Naive B cell (primary cell): Measurements from ENCODE around the gene IBA57. TPM values are rescaled to one million over a fixed set of nuclear protein-coding genes. Genes with fewer than 3 reads are reported as not detected.

Experiments used
- ATAC-seq, 2 donors: fragments of 150-1000 bp; cut with Tn5 transposase; 2 replicates each; pipeline ENCODE4 v1.10.0; 2021; ENCODE audit warnings: low read depth in 2 of 2, mild to moderate bottlenecking in 2 of 2, moderate library complexity in 2 of 2
- DNase-seq: peaks from one replicate; pipeline ENCODE4 v3.0.0; 2022
- H3K27ac Mint-ChIP-seq, 6 donors: one replicate each; pipeline ENCODE4 v1.8.0; 2020 to 2022; ENCODE audit warnings: mild to moderate bottlenecking in 6 of 6, mixed read lengths in 6 of 6, moderate library complexity in 5 of 6, inconsistent platforms in 2 of 6
- H3K27me3 Mint-ChIP-seq, 3 donors: one replicate each; pipeline ENCODE4 v1.8.0; 2021 to 2022; ENCODE audit warnings: mixed read lengths in 3 of 3, mild to moderate bottlenecking in 1 of 3
- H3K36me3 Mint-ChIP-seq, 2 donors: one replicate each; pipeline ENCODE4 v1.8.0; 2020 to 2022; ENCODE audit warnings: mixed read lengths in 2 of 2, inconsistent platforms in 1 of 2, mild to moderate bottlenecking in 1 of 2
- H3K4me1 Mint-ChIP-seq, 3 donors: one replicate each; pipeline ENCODE4 v1.8.0; 2020 to 2022; ENCODE audit warnings: mixed read lengths in 3 of 3, inconsistent platforms in 1 of 3, mild to moderate bottlenecking in 1 of 3, moderate library complexity in 1 of 3
- H3K4me3 Mint-ChIP-seq, 8 donors: one replicate each; pipeline ENCODE4 v1.8.0; 2020 to 2022; ENCODE audit warnings: mild to moderate bottlenecking in 8 of 8, mixed read lengths in 8 of 8, moderate library complexity in 8 of 8, inconsistent platforms in 2 of 8
- H3K9me3 Mint-ChIP-seq, 7 donors: one replicate each; pipeline ENCODE4 v1.8.0; 2020 to 2022; ENCODE audit warnings: mixed read lengths in 7 of 7, mild to moderate bottlenecking in 5 of 7, inconsistent platforms in 2 of 7, moderate library complexity in 1 of 7
- polyA plus RNA-seq, 6 donors: library from polyadenylated mRNA; unstranded; fragments of 300-500 nt; fragmentation: Illumina TruSeq; gene quantifications; one replicate each; pipeline ENCODE4 v1.2.3, GENCODE V29; 2021; ENCODE audit warnings: low read depth in 6 of 6

The IBA57 gene
- polyA plus RNA-seq, 6 donors from 2014 or later = 2.0 to 11.7 (median 3.1) TPM

DNA sequence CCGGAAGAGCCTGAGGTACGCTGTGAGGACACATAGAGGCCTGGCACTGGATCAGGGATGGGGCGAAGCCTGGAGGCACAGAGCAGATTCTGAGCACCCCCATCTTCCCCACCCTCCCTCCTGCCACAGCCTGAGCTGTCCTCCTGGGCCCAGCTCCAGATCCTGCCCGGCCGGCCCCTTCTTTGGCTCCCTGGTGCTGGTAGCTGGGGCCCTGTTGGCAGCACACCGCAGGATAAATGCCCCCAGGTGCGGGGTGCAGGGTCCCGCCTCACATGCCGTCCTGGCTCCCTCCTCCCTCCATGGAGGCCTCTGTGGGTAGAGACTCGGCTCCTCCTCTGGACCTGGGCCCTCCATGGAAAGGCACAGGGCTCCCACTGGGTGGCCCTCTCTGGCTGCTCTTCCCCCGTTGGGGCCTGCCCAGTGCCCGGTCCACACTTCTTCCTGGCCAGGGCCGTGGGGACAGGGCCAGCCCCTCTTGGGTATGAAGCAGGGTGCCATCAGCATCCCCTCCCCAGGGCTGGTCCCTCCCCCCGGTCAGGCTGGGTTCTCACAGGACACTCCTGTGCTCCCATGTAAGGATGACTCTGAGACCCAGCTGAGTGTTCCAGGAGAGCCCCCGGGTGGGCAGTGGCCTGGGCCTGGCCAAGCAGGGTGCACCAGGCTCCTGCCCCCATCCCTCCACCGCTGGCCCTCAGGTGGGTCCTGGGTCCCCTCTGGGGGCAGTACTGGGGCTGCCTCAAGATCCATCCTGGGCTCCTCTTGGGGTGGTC, 41.2 kb downstream of the IBA57 start:
- DNase-seq (no peak), ATAC-seq (no peak)
- peaks cover 4 to 8% (median 7%) of the 10 kb centered on the region in 3 donors for H3K27me3 Mint-ChIP-seq
- H3K9me3 Mint-ChIP-seq = peaks cover 0 to under 1% (median 0%) of the 10 kb centered on the region in 7 donors
- peak overlapping the region in 2 of 6 donors; percentile 63 to 78 for H3K27ac Mint-ChIP-seq
- H3K4me1 Mint-ChIP-seq = peaks cover 0 to 6% (median 3%) of the 10 kb centered on the region in 3 donors
- H3K36me3 Mint-ChIP-seq = no peaks in the 10 kb centered on the region
- H3K4me3 Mint-ChIP-seq = no peak overlapping the region

DNA sequence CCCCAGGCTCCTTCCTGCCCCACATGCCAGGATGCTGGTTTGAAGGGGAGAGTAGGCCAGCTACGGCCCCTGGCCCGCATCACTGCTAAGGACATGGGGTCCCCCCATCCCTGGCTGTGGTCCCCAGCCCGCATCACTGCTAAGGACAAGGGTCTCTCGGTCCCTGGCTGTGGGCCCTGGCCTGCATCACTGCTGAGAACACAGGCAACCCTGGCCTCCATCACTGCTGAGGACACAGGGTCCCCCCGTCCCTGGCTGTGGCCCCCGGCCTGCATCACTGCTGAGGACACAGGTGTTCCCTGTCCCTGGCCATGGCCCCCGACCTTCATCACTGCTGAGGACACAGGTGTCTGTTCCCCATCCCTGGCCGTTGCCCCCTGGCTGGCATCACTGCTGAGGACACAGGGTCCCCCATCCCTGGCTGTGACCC, 41.8 kb downstream of the IBA57 start:
- DNase-seq (no peak), ATAC-seq (no peak)
- Mint-ChIP-seq H3K4me3 (no peak overlapping the region), H3K27me3 (peaks cover 4 to 8% (median 7%) of the 10 kb centered on the region in 3 donors), H3K27ac (peak overlapping the region in 1 of 6 donors; percentile 78), H3K36me3 (no peaks in the 10 kb centered on the region), H3K4me1 (peaks cover 0 to 6% (median 3%) of the 10 kb centered on the region in 3 donors), H3K9me3 (no peaks in the 10 kb centered on the region)

DNA sequence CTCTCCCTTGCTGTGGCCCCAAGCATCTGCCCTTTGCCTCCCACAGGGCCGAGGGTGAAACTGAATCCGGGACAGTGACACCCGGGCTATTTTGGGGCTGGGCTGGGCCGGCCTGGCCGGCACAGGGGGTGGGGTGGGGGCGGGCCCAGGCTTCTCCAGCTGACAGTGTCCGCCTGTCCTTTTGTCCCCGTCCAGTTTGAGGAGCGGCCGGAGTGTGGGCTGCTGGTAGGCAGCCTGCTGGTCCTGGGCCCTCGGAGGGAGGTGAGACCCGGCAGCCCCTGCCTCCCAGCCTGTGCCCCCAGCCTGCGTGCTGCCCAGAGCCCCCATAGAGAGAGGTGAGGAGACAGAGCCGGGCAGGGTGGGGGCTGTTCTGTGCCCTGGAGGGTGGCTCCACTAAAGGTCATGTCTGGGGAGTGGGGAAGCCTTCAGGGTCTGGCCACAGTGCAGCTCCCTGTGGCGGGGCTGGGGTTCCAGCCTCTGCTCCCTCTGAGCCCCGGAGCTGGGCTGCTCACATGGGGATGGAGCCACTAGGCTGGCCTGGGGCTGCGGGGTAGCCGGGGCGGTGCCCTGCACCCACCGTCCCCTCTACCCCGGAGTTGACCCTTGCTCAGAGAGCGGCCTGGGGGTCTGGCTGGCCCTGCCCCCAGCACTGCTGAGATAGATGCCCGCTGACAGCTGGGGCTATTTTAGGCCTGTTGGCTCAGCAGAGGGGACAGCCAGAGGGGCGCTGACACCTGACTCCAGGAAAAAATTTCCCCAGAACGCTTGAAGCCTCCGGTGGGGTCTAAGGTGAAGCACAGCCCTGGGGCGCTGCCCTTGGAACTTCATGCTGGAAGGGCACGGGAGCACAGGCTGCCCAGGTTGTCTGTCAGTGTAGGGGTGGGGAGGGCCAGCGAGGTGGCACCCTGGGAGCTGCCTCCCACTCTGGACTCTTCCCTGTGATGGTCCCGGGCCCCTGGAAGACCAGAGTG, 42.5 kb downstream of the IBA57 start, which contains the start of gene OBSCN:
Gene OBSCN, plus strand, starts transcription at position 194 of the 971 bp plus-strand sequence. CDS start 3,740 bp downstream, outside the sequence.
- ATAC-seq (no peak), DNase-seq (no peak)
- no peak within 1 kb of the TSS for H3K4me3 Mint-ChIP-seq
- peaks cover 4 to 8% (median 7%) of the 10 kb centered on the region in 3 donors for H3K27me3 Mint-ChIP-seq
- H3K9me3 Mint-ChIP-seq = no peaks in the 10 kb centered on the region
- no peaks in the 10 kb centered on the region for H3K36me3 Mint-ChIP-seq
- peaks cover 0 to 6% (median 6%) of the 10 kb centered on the region in 3 donors for H3K4me1 Mint-ChIP-seq
- H3K27ac Mint-ChIP-seq = peak within 1 kb of the TSS in 1 of 6 donors; percentile 78

DNA sequence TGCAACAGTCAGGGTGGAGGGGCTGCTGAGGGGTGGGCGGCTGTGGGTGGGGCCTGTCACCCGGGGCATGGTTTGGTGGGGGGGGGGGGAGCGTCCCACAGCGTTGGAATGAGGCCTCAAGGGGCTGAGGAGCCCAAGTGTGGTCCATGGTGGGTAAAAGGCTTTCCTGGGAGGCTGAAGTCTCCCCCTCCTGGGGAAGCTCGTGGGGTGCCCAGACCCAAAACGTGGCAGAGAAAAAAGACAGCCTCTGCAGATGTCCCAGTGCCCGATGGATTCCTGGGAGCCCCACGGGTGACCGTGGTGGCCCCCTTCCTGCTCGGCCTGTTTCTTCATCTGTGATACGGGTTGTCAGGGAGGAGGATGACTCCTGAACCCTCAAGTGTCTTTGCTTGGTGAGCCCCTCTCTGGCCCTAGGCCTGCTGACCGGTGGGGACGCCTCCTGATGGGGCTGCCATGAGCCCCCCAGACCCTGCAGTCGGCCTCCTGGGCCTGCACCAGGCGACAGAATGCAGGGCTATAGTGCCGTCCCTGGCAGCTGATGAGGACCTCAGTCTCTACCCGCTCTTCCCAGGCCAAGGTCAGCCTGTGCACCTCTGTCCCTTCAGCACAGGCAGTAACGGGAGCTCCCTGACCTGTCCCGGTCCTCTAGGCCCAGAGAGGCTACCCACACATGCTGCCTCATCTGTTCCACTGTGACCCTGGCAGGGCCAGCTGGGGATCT, 43.4 kb downstream of the IBA57 start:
- no peaks in the 10 kb centered on the region for H3K36me3 Mint-ChIP-seq
- peak overlapping the region in 1 of 6 donors; percentile 7 for H3K27ac Mint-ChIP-seq
- no peak for DNase-seq
- H3K4me3 Mint-ChIP-seq = no peak overlapping the region
- no peaks in the 10 kb centered on the region for H3K9me3 Mint-ChIP-seq
- H3K27me3 Mint-ChIP-seq = peaks cover 4 to 8% (median 7%) of the 10 kb centered on the region in 3 donors
- peaks cover 4 to 10% (median 10%) of the 10 kb centered on the region in 3 donors for H3K4me1 Mint-ChIP-seq
- ATAC-seq = no peak

DNA sequence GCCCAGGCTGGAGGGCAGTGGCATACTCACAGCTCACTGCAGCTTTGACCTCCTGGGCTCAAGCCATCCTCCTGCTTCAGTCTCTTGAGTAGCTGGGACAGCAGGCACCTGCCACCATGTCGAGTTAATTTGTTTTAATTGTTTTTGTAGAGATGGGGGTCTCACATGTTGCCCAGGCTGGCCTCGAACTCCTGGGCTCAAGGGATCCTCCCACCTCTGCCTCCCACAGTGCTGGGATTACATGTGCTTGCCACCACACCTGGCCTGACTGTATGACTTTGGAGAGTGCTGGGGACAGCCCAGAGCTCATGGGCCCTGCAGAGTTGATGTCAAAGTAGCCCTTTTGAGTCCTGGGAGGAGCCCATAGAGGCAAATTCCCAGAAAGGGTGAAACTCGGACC, 44.1 kb downstream of the IBA57 start:
- H3K27ac Mint-ChIP-seq = no peak overlapping the region
- peaks cover 6 to 10% (median 10%) of the 10 kb centered on the region in 3 donors for H3K4me1 Mint-ChIP-seq
- ATAC-seq (no peak), DNase-seq (no peak)
- H3K27me3 Mint-ChIP-seq = peaks cover 4 to 8% (median 7%) of the 10 kb centered on the region in 3 donors
- peak overlapping the region in 1 of 8 donors; percentile 9 for H3K4me3 Mint-ChIP-seq
- no peaks in the 10 kb centered on the region for H3K9me3 Mint-ChIP-seq
- H3K36me3 Mint-ChIP-seq = no peaks in the 10 kb centered on the region

DNA sequence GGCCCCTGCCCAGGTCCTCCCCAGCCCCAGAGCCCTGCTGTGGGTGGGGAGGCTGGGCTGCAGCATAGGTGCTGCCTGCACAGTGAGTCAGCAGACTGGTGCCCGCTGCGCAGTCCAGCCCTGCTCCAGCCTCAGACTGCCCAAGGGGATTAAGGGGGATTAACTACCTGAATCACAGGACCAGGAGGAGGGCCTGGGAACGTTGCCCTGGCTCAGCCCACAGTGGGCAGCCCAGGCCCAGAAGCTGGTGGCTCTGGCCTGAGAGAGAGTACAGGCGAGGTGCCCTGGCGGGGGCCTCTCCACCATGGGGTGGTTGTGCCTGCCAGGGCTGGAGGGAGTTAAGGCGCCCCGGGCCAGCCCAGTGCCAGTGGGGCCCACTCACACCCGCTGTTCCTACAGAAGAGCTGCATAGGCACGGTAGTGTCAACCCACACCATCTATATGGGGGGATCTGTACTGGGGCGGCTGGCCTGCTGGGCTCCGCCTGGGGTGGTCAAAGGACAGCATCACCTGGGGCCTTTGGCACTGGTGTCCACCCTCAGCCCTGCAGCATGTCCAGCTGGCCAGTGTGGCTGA, 44.6 kb downstream of the IBA57 start:
- no peak for DNase-seq
- Mint-ChIP-seq H3K27ac (no peak overlapping the region), H3K27me3 (peaks cover 0 to 8% (median 7%) of the 10 kb centered on the region in 3 donors), H3K4me3 (no peak overlapping the region), H3K9me3 (no peaks in the 10 kb centered on the region), H3K4me1 (peaks cover 6 to 10% (median 10%) of the 10 kb centered on the region in 3 donors), H3K36me3 (no peaks in the 10 kb centered on the region)
- no peak for ATAC-seq

DNA sequence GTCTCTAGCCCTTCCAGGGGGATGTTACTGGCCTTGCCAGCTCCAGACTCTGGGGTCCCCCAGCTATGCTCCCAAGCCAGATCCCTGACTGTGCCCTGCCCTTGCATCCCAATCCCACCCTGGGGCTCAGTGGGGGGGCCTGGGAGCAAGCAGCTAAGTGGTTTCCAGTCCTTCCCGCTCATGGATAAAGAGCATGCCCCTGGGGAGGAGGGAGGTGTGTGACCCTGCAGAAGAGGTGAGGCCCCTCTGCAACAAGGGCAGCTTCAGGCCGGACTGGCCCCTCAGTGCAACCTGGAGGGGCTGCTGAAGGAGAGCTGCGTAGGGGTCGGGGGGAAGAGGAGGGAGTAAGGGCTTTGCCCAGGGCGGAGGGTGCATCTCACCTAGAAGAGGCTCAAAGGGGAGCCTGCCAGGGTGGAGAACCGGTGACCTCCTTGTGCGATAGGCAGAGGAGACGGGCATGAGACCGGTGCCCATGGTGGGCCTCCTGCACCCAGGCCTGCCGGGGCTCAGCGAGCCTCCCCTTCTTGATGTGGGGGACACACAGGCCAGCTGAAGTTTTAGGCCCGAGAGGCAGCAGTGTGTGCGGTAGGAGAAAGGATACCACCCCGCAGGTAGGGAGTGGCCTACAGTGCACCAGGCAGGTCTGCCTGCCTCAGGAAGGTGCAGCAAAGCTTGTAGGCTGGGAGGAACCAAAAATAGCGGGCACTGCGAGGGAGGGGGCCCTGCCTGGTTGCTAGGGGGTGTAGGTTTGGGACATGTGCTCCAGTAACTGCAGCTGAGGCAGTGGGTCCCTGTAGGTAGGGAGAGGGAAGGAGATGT, 45.3 kb downstream of the IBA57 start:
- Mint-ChIP-seq H3K27me3 (peaks cover 0 to 7% (median 7%) of the 10 kb centered on the region in 3 donors), H3K9me3 (no peaks in the 10 kb centered on the region), H3K4me3 (peak overlapping the region in 7 of 8 donors; percentile 44 to 78 (median 63)), H3K36me3 (no peaks in the 10 kb centered on the region), H3K27ac (peak overlapping the region in 1 of 6 donors; percentile 78), H3K4me1 (peaks cover 6 to 10% (median 10%) of the 10 kb centered on the region in 3 donors)
- no peak for DNase-seq
- ATAC-seq = no peak

DNA sequence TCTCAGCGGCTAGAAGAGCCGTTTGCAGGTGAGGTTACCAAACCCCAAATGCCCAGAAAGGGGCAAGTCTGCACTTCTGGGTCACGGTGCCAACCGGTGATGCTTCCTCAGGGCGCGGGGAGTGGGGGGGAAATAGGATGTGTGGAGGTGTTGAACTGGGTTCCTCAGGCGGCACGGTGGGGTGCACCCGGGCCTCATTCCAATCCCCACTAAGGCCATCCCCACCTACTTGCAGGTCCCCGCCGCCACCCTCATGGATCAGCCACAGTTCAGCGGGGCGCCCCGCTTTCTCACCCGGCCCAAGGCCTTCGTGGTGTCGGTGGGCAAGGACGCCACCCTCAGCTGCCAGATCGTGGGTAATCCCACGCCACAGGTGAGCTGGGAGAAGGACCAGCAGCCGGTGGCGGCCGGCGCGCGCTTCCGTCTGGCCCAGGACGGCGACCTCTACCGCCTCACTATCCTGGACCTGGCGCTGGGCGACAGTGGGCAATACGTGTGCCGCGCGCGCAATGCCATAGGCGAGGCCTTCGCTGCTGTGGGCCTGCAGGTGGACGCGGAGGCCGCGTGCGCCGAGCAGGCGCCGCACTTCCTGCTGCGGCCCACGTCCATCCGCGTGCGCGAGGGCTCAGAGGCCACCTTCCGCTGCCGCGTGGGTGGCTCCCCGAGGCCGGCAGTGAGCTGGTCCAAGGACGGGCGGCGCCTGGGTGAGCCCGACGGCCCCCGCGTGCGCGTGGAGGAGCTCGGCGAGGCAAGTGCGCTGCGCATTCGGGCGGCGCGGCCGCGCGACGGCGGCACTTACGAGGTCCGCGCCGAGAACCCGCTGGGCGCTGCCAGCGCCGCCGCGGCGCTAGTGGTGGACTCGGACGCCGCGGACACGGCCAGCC, 46.2 kb downstream of the IBA57 start:
- Mint-ChIP-seq H3K4me3 (peak overlapping the region in 6 of 8 donors; percentile 44 to 76 (median 63)), H3K9me3 (no peaks in the 10 kb centered on the region), H3K27ac (peak overlapping the region in 1 of 6 donors; percentile 33), H3K27me3 (peaks cover 0 to 7% (median 0%) of the 10 kb centered on the region in 3 donors), H3K4me1 (peaks cover 6 to 12% (median 7%) of the 10 kb centered on the region in 3 donors), H3K36me3 (no peaks in the 10 kb centered on the region)
- DNase-seq (no peak), ATAC-seq (no peak)

DNA sequence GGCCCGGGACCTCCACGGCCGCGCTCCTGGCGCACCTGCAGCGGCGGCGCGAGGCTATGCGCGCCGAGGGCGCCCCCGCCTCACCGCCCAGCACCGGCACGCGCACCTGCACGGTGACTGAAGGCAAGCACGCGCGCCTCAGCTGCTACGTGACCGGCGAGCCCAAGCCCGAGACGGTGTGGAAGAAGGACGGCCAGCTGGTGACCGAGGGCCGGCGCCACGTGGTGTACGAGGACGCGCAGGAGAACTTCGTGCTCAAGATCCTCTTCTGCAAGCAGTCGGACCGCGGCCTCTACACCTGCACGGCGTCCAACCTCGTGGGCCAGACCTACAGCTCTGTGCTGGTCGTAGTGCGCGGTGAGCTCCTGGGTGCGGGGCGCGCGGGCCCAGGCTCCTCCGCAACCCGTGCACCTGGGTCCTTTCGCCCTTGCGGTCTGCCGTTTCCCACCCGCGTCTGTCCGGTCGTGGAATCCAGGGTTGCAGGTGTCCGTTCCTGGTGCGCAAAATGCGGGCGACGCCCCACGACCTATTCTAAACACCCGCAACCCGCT, 46.9 kb downstream of the IBA57 start:
- Mint-ChIP-seq H3K27ac (peak overlapping the region in 1 of 6 donors; percentile 75), H3K27me3 (peaks cover 0 to 1% (median 0%) of the 10 kb centered on the region in 3 donors), H3K9me3 (no peaks in the 10 kb centered on the region), H3K36me3 (no peaks in the 10 kb centered on the region), H3K4me3 (peak overlapping the region in 6 of 8 donors; percentile 68 to 96 (median 90)), H3K4me1 (peaks cover 6 to 12% (median 7%) of the 10 kb centered on the region in 3 donors)
- ATAC-seq = no peak
- DNase-seq = no peak

DNA sequence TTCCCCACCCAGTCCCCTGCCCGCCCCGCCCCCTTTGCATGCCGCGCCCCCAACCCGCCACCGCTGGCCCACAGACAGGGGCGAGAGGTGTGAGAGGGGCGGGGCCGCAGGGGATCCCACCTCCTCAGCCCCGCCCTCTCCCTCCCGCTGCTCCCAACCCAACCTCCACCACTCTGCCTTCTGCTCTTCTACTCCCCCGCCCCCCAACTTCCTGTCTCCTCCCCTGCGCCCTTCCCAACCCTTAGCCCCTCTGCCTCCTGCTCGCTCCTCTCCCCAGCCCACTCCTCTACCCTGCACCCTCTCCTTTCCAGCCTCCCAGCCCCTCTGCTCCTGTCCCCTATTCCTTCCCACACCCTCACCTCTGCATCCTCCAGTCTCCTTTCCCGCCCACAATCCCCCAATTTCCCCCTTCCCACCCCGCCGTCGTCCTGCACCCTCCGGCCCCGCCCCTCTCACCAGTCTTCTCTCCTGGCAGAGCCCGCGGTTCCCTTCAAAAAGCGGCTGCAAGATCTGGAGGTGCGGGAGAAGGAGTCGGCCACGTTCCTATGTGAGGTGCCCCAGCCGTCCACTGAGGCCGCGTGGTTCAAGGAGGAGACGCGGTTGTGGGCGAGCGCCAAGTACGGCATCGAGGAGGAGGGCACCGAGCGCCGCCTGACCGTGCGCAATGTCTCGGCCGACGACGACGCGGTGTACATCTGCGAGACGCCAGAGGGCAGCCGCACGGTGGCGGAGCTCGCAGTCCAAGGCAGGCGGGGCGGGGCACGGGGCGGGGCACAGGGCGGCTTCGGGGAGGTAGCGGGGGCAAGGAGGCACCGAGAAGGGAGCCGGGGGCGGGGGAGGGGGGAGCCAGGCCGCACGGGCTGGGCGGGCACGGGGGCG, 47.6 kb downstream of the IBA57 start:
- no peaks in the 10 kb centered on the region for H3K27me3 Mint-ChIP-seq
- peak overlapping the region; percentile 76 to 96 (median 91) for H3K4me3 Mint-ChIP-seq
- peak; percentile 80 for DNase-seq
- no peaks in the 10 kb centered on the region for H3K36me3 Mint-ChIP-seq
- H3K4me1 Mint-ChIP-seq = peaks cover 6 to 12% (median 7%) of the 10 kb centered on the region in 3 donors
- H3K27ac Mint-ChIP-seq = peak overlapping the region; percentile 63 to 95 (median 84)
- no peaks in the 10 kb centered on the region for H3K9me3 Mint-ChIP-seq
- peak; percentile 94 to 96 for ATAC-seq
